PFSK-1 (cell line): ENCODE measurements around the gene PRMT7. TPM values are rescaled to one million over a fixed set of nuclear protein-coding genes. Genes with fewer than 3 reads are reported as not detected.

Experiments
- FOXP2 ChIP-seq: optimal IDR thresholded peaks from 2 replicates; pipeline ENCODE3; 2011; ENCODE audit warnings: borderline replicate concordance, control low read depth, inconsistent platforms; ENCODE audit not compliant: insufficient read depth; ENCODE audit errors: extremely low read length, extremely low read depth
- POLR2AphosphoS5 ChIP-seq: IDR thresholded peaks from 2 replicates; pipeline ENCODE4 v1.6.1; 2012; ENCODE audit warnings: low read depth, mild to moderate bottlenecking, control low read depth, low read length, moderate library complexity
- REST ChIP-seq, 2 experiments: IDR thresholded peaks; 2 replicates each; pipeline versions ENCODE4 v1.6.1 to v1.8.0; 2011 to 2012; ENCODE audit warnings: low read depth in 2 of 2, low read length in 2 of 2, control low read depth in 1 of 2, inconsistent platforms in 1 of 2, mild to moderate bottlenecking in 1 of 2, moderate library complexity in 1 of 2; ENCODE audit not compliant: insufficient read depth in 1 of 2
- SIN3A ChIP-seq: IDR thresholded peaks from 2 replicates; pipeline ENCODE4 v1.6.1; 2012; ENCODE audit warnings: mild to moderate bottlenecking, low read length, moderate library complexity, borderline replicate concordance; ENCODE audit not compliant: insufficient read depth
- TAF1 ChIP-seq: IDR thresholded peaks from 2 replicates; pipeline ENCODE4 v1.6.1; 2012; ENCODE audit warnings: low read length, control low read depth, borderline replicate concordance; ENCODE audit not compliant: insufficient read depth
- polyA plus RNA-seq: library from polyadenylated mRNA; unstranded; fragments of >200 nt; gene quantifications from one replicate; pipeline ENCODE4 v1.2.1, GENCODE V29; 2012; ENCODE audit warnings: low read depth, missing spikeins; ENCODE audit not compliant: insufficient read length

PRMT7 gene
- 39.0 TPM for polyA plus RNA-seq

DNA sequence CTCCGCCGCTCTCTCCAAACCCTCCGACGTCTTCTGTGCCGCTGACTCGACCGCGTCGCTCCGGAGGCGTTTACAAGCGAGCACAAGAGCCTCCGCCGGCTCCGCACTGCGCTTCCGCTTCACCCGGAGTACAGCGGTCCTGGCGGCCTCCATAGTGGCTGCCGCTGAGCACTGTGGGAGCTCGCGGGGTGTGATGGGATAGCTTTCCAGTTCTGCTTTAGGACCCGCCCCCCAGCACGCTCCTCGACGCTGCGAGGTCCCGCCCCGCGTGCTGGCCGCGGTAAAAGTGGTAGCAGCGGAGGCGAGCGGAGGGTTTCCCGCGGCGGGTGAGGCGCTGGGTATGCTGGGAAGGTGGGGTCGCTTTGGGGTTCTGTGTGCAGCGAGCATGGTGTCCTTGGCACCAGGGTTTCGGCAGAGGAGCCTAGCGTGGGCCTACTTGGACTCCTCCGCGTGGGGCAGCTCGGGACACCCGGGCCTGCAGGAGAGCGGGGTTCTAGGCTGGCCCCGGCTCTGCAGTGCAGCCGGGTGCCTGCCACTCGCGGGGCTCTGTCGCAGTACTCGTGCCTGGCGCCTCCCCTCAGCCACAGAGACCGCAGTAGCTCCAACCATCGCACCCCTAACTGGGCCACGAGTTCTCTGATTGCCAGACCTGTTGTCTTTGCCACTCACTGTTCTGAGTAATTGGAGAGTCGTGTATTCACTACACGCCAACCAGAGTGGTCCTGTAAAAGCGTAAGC, at the start of gene PRMT7, which contains the start of gene SLC7A6OS:
PRMT7 (plus strand) TSS at position 246 of the 738 bp plus-strand sequence. CDS start 4,961 bp downstream, outside the sequence.
SLC7A6OS (minus strand) TSS at position 173 of the 738 bp plus-strand sequence; CDS start at position 153, 20 bp downstream.
- TF ChIP-seq REST (IDR thresholded peaks at IDR 0.05; ENCODE audit: insufficient read depth in 1 of 2, low read depth in 2 of 2, low read length in 2 of 2) (peak in 1 of 2 experiments; percentile 37; a peak in 2 of 4 replicates), TAF1 (peak; percentile 84), FOXP2 (peak; percentile 55), POLR2AphosphoS5 (peak; percentile 94), SIN3A (peak; percentile 77; the same call in 1 of the 2 replicates)

DNA sequence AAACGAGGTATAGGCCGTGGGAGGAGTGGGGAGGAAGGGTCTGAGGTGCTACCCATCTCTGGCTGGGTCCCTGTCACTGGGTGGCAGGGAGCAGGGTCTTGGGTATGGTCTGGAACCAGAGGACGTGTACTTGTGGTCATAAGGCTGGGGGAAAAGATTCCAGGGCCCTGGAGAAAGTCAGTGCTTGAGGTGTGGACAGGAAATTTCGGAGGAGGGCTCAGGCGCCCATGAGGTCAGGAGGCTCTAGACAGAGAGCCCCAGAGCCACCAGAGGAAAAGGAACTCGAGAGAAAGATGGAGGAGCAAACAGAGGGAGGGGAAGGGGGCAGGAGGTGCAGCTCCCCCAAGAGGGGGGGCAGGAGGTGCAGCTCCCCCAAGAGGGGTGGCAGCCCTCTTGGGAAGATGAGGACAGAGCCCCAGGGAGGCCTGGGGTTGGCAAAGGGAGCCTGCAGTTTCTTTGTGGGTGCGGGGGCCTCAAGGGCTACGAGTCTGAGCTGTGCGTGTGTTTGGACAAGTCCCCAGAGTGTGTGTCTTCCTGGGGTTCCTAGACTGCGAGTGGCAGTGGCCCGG, 47.2 kb upstream of the PRMT7 start:
- TF ChIP-seq POLR2AphosphoS5 (no peak), SIN3A (no peak), REST (IDR thresholded peaks at IDR 0.05; ENCODE audit: insufficient read depth in 1 of 2, low read depth in 2 of 2, low read length in 2 of 2) (no peak), TAF1 (no peak), FOXP2 (no peak)

DNA sequence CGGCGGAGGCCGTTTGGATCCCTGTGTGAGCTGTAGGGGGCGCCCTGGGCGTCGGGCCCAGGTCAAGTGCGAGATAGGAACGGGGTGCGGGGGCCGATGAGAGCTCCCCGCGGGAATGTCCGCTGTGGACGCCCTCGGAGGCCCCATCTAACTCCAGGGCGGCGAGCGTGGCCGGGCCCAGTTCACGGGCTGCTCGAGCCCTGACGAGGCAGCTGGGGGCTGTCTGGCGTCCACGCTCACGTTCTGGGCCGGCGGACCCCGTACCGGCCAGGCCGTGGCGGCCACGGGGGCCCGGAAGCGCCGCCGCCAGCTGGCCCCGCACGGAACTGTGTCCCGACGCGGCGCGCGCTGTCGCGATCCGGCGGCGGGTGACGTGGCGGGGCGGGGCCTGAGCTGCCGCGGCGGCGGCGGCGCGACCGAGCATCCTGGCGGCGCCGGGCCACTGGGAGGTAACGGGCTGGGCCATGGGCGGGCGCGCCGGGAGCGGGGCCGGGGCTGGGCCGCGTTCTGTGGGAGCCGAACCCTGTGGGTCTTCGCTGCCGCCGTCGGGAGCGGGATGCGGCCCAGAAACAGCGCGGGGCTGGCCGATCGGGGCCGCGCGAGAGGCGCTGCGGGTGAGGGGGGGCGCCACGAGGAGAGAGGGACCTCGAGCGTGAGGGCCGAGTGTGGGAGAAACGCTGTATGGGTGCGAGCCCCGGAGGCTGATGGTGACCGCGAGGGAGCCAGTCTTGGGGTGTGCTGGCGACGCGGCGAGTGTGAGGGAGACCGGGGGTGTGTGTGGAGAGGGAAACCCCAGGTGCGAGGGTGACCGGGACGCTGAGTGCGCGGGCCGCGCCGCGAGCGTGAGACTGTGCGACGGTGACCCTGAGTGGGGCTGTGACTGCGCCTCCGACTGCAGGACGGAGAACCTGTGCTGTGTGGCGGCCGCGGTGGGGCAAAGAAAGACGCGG, 46.4 kb upstream of the PRMT7 start, which contains the start of gene SLC7A6:
SLC7A6 (plus strand) TSS at position 399 of the 950 bp plus-strand sequence. CDS start 10,201 bp downstream, outside the sequence.
- TF ChIP-seq TAF1 (0 out of 2 replicates have a peak, but pooled peaks have one; percentile 59), SIN3A (no peak), FOXP2 (peak; percentile 18), REST (IDR thresholded peaks at IDR 0.05; ENCODE audit: insufficient read depth in 1 of 2, low read depth in 2 of 2, low read length in 2 of 2) (no peak), POLR2AphosphoS5 (peak; percentile 55; the same call in 1 of the 2 replicates)

GRCh38 chr16:68265078-68265920, 45.5 kb upstream of the PRMT7 start:
- no peak for TF ChIP-seq FOXP2
- no peak for TF ChIP-seq POLR2AphosphoS5
